Hepatocyte (in vitro differentiated cells): ENCODE measurements around the gene ATP6V1G3. TPM values are rescaled to one million over a fixed set of nuclear protein-coding genes. Genes with fewer than 3 reads are reported as not detected.
A peak's percentile ranks its signal among the peaks of the same experiment; 100 is the strongest.

ENCODE experiments used
- DNase-seq: peaks from one replicate; pipeline ENCODE4 v3.0.0-alpha.2; 2016; ENCODE audit warnings: low spot score
- H2AFZ ChIP-seq: fragments of 200-600 bp; sonication (generic); 2 replicates; pipeline ENCODE4 v1.6.0; 2016; ENCODE audit warnings: antibody characterized with exemption, mild to moderate bottlenecking
- H3K27ac ChIP-seq: fragments of 200-600 bp; sonication (generic); 2 replicates; pipeline ENCODE4 v1.5.1; 2016; ENCODE audit warnings: mild to moderate bottlenecking
- H3K27me3 ChIP-seq: fragments of 200-600 bp; sonication (generic); 2 replicates; pipeline ENCODE4 v1.6.1; 2016
- H3K36me3 ChIP-seq: fragments of 200-600 bp; sonication (generic); replicated peaks from 2 replicates; pipeline ENCODE4 v1.5.1; 2016; ENCODE audit warnings: low read depth; ENCODE audit not compliant: insufficient read depth
- H3K4me1 ChIP-seq: fragments of 200-600 bp; sonication (generic); 2 replicates; pipeline ENCODE4 v1.5.1; 2016; ENCODE audit warnings: mild to moderate bottlenecking, moderate library complexity; ENCODE audit not compliant: insufficient read depth
- H3K4me2 ChIP-seq: fragments of 200-600 bp; sonication (generic); 2 replicates; pipeline ENCODE4 v1.6.0; 2016
- H3K4me3 ChIP-seq: fragments of 200-600 bp; sonication (generic); 2 replicates; pipeline ENCODE4 v1.5.1; 2016; ENCODE audit warnings: mild to moderate bottlenecking
- H3K79me2 ChIP-seq: fragments of 200-600 bp; sonication (generic); 2 replicates; pipeline ENCODE4 v1.6.0; 2017; ENCODE audit warnings: mild to moderate bottlenecking
- H3K9me2 ChIP-seq: fragments of 200-600 bp; sonication (generic); replicated peaks from 2 replicates; pipeline ENCODE4 v1.6.0; 2017; ENCODE audit warnings: mild to moderate bottlenecking; ENCODE audit not compliant: insufficient read depth
- H3K9me3 ChIP-seq: fragments of 200-600 bp; sonication (generic); 2 replicates; pipeline ENCODE4 v1.5.1; 2016; ENCODE audit warnings: low read depth, mild to moderate bottlenecking
- H4K20me1 ChIP-seq: fragments of 200-600 bp; sonication (generic); 2 replicates; pipeline ENCODE4 v1.6.0; 2016; ENCODE audit warnings: mild to moderate bottlenecking; ENCODE audit not compliant: insufficient read depth, poor library complexity, severe bottlenecking
- EZH2 ChIP-seq: fragments of 200-600 bp; sonication (generic); IDR thresholded peaks from 2 replicates; pipeline ENCODE4 v1.6.1; 2016; ENCODE audit warnings: antibody characterized with exemption, mild to moderate bottlenecking, borderline replicate concordance
- EZH2phosphoT487 ChIP-seq: fragments of 200-600 bp; sonication (generic); IDR thresholded peaks from one replicate; pipeline ENCODE4 v1.6.1; 2018; ENCODE audit warnings: antibody characterized with exemption, mild to moderate bottlenecking, low read depth, moderate library complexity; ENCODE audit not compliant: unreplicated experiment, severe bottlenecking
- WGBS: methylation state at CpG from one replicate; pipeline ENCODE4 v1.1.6; 2016; ENCODE audit warnings: low lambda C conversion rate; ENCODE audit errors: missing lambda C conversion rate; 5-methylcytosine and 5-hydroxymethylcytosine counted together
- polyA plus RNA-seq: library from polyadenylated mRNA; unstranded; fragments of >200 nt; fragmentation: Nextera tagmentation; extraction: Ambion mirVana; gene quantifications from 2 replicates; pipeline ENCODE4 v1.2.1, GENCODE V29; 2016
- total RNA-seq: library from RNA; depleted of rRNA; stranded (reverse); fragments of >200 nt; gene quantifications from 2 replicates; pipeline ENCODE4 v1.2.3, GENCODE V29; 2014
- TF ChIP-seq, protein P1 (sequence below): fragments of 200-600 bp; sonication (generic); IDR thresholded peaks from 2 replicates; pipeline ENCODE4 v1.5.1; 2016; ENCODE audit warnings: antibody characterized with exemption, mild to moderate bottlenecking; ENCODE audit not compliant: poor library complexity

The ATP6V1G3 gene
- total and polyA plus RNA-seq, 2 experiments from 2014 or later: not detected

DNA sequence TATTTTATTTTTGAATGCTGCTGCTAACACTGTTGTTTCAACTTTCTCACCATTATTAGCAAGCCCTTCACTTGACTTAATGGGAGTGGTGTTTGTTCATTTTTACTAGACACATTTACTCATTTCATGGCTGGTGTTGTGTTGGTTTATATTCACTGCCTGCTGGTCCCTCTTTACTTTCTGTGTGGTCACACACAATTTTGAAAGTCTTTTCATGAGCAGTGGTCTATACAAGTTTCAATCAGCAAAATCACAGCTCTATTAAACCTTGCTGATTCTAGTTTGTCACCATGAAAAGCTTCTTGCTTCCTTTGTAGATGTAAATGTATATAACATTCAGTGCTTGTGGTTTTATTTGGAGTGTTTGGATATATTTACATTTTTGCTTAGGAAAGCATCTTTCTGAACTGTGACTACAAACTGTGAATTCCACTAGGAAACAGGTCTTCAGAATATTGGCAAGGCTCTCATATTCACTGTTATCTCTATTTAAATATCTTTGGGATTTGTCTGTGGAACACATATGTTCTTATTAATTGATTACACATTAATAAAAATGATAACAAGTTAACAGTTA lies 22.8 kb downstream of the ATP6V1G3 start:
- Histone ChIP-seq H4K20me1 (no peaks in the 10 kb centered on the region), H3K9me3 (no peaks in the 10 kb centered on the region), H3K27ac (no peak overlapping the region), H2AFZ (no peak overlapping the region), H3K9me2 (no peaks in the 10 kb centered on the region), H3K36me3 (no peaks in the 10 kb centered on the region), H3K27me3 (no peaks in the 10 kb centered on the region), H3K4me2 (no peak overlapping the region), H3K79me2 (no peaks in the 10 kb centered on the region), H3K4me3 (no peak overlapping the region), H3K4me1 (no peaks in the 10 kb centered on the region)
- no peak for DNase-seq
- TF ChIP-seq EZH2 (no peak), EZH2phosphoT487 (no peak)
- TF ChIP-seq, protein P1, sequence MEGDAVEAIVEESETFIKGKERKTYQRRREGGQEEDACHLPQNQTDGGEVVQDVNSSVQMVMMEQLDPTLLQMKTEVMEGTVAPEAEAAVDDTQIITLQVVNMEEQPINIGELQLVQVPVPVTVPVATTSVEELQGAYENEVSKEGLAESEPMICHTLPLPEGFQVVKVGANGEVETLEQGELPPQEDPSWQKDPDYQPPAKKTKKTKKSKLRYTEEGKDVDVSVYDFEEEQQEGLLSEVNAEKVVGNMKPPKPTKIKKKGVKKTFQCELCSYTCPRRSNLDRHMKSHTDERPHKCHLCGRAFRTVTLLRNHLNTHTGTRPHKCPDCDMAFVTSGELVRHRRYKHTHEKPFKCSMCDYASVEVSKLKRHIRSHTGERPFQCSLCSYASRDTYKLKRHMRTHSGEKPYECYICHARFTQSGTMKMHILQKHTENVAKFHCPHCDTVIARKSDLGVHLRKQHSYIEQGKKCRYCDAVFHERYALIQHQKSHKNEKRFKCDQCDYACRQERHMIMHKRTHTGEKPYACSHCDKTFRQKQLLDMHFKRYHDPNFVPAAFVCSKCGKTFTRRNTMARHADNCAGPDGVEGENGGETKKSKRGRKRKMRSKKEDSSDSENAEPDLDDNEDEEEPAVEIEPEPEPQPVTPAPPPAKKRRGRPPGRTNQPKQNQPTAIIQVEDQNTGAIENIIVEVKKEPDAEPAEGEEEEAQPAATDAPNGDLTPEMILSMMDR: no peak

- Histone ChIP-seq H3K79me2 (no peaks in the 10 kb centered on the region), H4K20me1 (no peaks in the 10 kb centered on the region), H3K4me1 (no peaks in the 10 kb centered on the region), H3K9me2 (no peaks in the 10 kb centered on the region), H2AFZ (no peak overlapping the region), H3K27ac (no peak overlapping the region), H3K36me3 (no peaks in the 10 kb centered on the region), H3K4me3 (no peak overlapping the region), H3K27me3 (no peaks in the 10 kb centered on the region), H3K4me2 (no peak overlapping the region), H3K9me3 (no peaks in the 10 kb centered on the region)
- DNase-seq: no peak
- TF ChIP-seq, protein P1: no peak
- TF ChIP-seq EZH2 (no peak), EZH2phosphoT487 (no peak)
These were observed 40.4 kb downstream of the ATP6V1G3 start for GRCh38 chr1:198500096-198500495.

- H3K36me3 ChIP-seq: no peaks in the 10 kb centered on the region
- no peaks in the 10 kb centered on the region for H3K9me3 ChIP-seq
- no peak overlapping the region for H3K27ac ChIP-seq
- 88% methylated on average over 1 of the region's 1 CpG for WGBS
- H4K20me1 ChIP-seq: no peaks in the 10 kb centered on the region
- H3K9me2 ChIP-seq: no peaks in the 10 kb centered on the region
- TF ChIP-seq EZH2phosphoT487: no peak
- TF ChIP-seq, protein P1: no peak
- no peak for TF ChIP-seq EZH2
- H2AFZ ChIP-seq: no peak overlapping the region
- H3K4me1 ChIP-seq: no peaks in the 10 kb centered on the region
- H3K4me2 ChIP-seq: no peak overlapping the region
- no peak overlapping the region for H3K4me3 ChIP-seq
- no peaks in the 10 kb centered on the region for H3K79me2 ChIP-seq
- H3K27me3 ChIP-seq: no peaks in the 10 kb centered on the region
- DNase-seq: no peak
These were observed 40.9 kb downstream of the ATP6V1G3 start for GRCh38 chr1:198499588-198499987.

DNA sequence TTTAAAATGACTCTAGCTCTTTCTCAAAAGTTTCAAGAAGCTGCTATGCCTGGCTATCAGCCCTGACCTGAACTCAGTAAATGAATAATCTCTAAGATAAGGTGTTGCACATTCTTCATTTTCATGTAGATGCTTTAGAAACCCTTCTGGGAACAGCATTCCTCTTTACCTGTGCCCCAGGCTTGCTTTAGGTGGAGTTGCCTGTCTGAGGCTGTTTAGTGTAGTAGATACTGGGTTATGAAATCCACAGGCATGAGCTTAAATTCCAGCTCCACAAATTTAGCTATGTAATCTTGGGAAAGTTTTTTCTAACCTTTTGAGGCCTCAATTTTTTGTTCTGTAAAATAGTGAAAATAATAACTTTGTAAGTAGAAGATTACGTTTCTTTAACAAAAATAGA lies 41.6 kb downstream of the ATP6V1G3 start:
- H3K4me1 ChIP-seq: no peaks in the 10 kb centered on the region
- no peaks in the 10 kb centered on the region for H3K9me3 ChIP-seq
- H3K27ac ChIP-seq: no peak overlapping the region

More for the DNA sequence above, 41.6 kb downstream of the ATP6V1G3 start:
- 80% methylated on average over 1 of the region's 1 CpG for WGBS
- Histone ChIP-seq H2AFZ (no peak overlapping the region), H3K9me2 (no peaks in the 10 kb centered on the region), H3K36me3 (no peaks in the 10 kb centered on the region), H4K20me1 (no peaks in the 10 kb centered on the region), H3K4me3 (no peak overlapping the region), H3K79me2 (no peaks in the 10 kb centered on the region), H3K27me3 (no peaks in the 10 kb centered on the region), H3K4me2 (no peak overlapping the region)
- DNase-seq: peak; percentile 18
- TF ChIP-seq, protein P1: no peak
- TF ChIP-seq EZH2 (no peak), EZH2phosphoT487 (no peak)
